ENCODE measurements around the gene MAGI2.

DNA sequence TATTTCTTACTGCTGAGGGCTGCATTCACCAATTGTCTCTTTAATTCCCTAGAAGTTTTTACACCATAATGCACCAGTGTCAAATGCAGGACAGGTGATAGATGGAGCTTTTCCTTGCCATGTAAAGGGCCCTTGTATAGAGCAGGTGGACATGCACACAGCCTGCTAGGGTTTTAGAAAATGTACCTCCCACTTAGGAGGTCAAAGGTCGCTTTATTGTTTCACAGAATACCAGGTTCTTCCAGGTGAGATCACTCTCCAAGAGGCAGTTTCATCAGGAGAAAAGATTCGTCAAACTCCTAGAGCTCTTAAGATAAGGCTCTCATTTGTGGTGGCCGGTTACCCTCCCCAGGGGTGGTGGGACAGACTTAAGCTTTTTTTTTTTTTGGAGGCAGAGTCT lies 1439.1 kb downstream of the MAGI2 start:
- TF ChIP-seq CTCF (conservative IDR thresholded peaks at IDR 0.05; ENCODE audit: low read depth, low read length) (no peak), EZH2 (IDR thresholded peaks at IDR 0.05; ENCODE audit: borderline replicate concordance, low read depth, low read length, poor library complexity, severe bottlenecking) (no peak)

Measured in A673 (cell line).